Lower leg skin (tissue), 4 donors: ENCODE results near the gene KCNB1. TPM values are rescaled to one million over a fixed set of nuclear protein-coding genes. Genes with fewer than 3 reads are reported as not detected.

Experiments used
- DNase-seq, 2 donors: peaks; one replicate each; pipeline ENCODE4 v3.0.0-alpha.2; 2019; ENCODE audit warnings: low spot score in 2 of 2
- H3K4me3 ChIP-seq: fragments of 200-600 bp; sonication (generic); 2 replicates; pipeline ENCODE4 v1.5.1; 2017; ENCODE audit warnings: mild to moderate bottlenecking, low read depth; ENCODE audit not compliant: poor library complexity, severe bottlenecking
- CTCF ChIP-seq, 3 donors: fragments of 450-650 bp; IDR thresholded peaks; one replicate each; pipeline ENCODE4 v1.5.1; 2016; ENCODE audit warnings: antibody characterized with exemption in 3 of 3, mild to moderate bottlenecking in 3 of 3, moderate library complexity in 2 of 3
- POLR2A ChIP-seq, 2 donors: fragments of 450-650 bp; IDR thresholded peaks; one replicate each; pipeline ENCODE4 v1.6.1; 2016 to 2017; ENCODE audit warnings: antibody characterized with exemption in 2 of 2, mild to moderate bottlenecking in 1 of 2, moderate library complexity in 1 of 2
- WGBS, 2 donors: methylation state at CpG; one replicate each; pipeline ENCODE4 v1.1.5; 2018; 5-methylcytosine and 5-hydroxymethylcytosine counted together
- intact Hi-C: fragments of 100-400 bp; cut with DNase I; formaldehyde crosslinking; loops from one replicate; pipeline ENCODE4 v1.15.0; 2023; ENCODE audit warnings: low total_unique reads
- total RNA-seq, 4 donors: library from RNA; depleted of rRNA; stranded (reverse); fragments of >200 nt; gene quantifications; one replicate each; pipeline ENCODE4 v1.1.0, GENCODE V29; 2016

KCNB1 gene
- total RNA-seq, 4 donors from 2014 or later: 0.30 to 5.2 (median 0.81) TPM

- DNase-seq: no peak
- no peak overlapping the region for H3K4me3 ChIP-seq
- WGBS, 2 donors: 81 to 94% methylated on average over 5 of the region's 5 CpGs
- intact Hi-C loops: no loop called here
- TF ChIP-seq POLR2A (IDR thresholded peaks at IDR 0.05) (no peak), CTCF (IDR thresholded peaks at IDR 0.05) (no peak)
Observed at GRCh38 chr20:49519777-49520359, 37.4 kb upstream of the KCNB1 start.

GRCh38 chr20:49519212-49519712 lies 36.8 kb upstream of the KCNB1 start:
- no peak for DNase-seq
- no peak overlapping the region for H3K4me3 ChIP-seq
- intact Hi-C loops: no loop called here
- 69 to 70% methylated on average over 4 of the region's 4 CpGs for WGBS, 2 donors
- no peak for TF ChIP-seq POLR2A (IDR thresholded peaks at IDR 0.05)

- 81 to 82% methylated on average over 5 of the region's 5 CpGs for WGBS, 2 donors
- TF ChIP-seq CTCF (IDR thresholded peaks at IDR 0.05): no peak
- TF ChIP-seq POLR2A (IDR thresholded peaks at IDR 0.05): no peak
- no peak for DNase-seq
- intact Hi-C loops: no loop called here
- H3K4me3 ChIP-seq: no peak overlapping the region
Observed at GRCh38 chr20:49518576-49518975, 36.1 kb upstream of the KCNB1 start.

- intact Hi-C loops: no loop called here
- DNase-seq: no peak
- 78 to 91% methylated on average over 4 of the region's 4 CpGs for WGBS, 2 donors
Observed at GRCh38 chr20:49517805-49518100, 35.3 kb upstream of the KCNB1 start.

GRCh38 chr20:49516916-49517804 lies 34.7 kb upstream of the KCNB1 start:
- WGBS, 2 donors: 80 to 85% methylated on average over 17 of the region's 17 CpGs
- H3K4me3 ChIP-seq: no peak overlapping the region

More at GRCh38 chr20:49517805-49518100, 35.3 kb upstream of the KCNB1 start:
- TF ChIP-seq POLR2A (IDR thresholded peaks at IDR 0.05) (no peak), CTCF (IDR thresholded peaks at IDR 0.05) (no peak)
- no peak overlapping the region for H3K4me3 ChIP-seq

More at GRCh38 chr20:49516916-49517804, 34.7 kb upstream of the KCNB1 start:
- DNase-seq: no peak
- intact Hi-C loops: no loop called here
- no peak for TF ChIP-seq POLR2A (IDR thresholded peaks at IDR 0.05)
- TF ChIP-seq CTCF (IDR thresholded peaks at IDR 0.05): no peak
